ENCODE data around the gene GAS5. TPM values are rescaled to one million over a fixed set of nuclear protein-coding genes. Genes with fewer than 3 reads are reported as not detected.
A peak's percentile ranks its signal among the peaks of the same experiment; 100 is the strongest.

Gene GAS5
- total and polyA plus RNA-seq, 9 of the 15 experiments (the other 6 are each of a cell fraction or from before 2014, with no cell fraction given): 565 to 1,860 (median 1,006) TPM

DNA sequence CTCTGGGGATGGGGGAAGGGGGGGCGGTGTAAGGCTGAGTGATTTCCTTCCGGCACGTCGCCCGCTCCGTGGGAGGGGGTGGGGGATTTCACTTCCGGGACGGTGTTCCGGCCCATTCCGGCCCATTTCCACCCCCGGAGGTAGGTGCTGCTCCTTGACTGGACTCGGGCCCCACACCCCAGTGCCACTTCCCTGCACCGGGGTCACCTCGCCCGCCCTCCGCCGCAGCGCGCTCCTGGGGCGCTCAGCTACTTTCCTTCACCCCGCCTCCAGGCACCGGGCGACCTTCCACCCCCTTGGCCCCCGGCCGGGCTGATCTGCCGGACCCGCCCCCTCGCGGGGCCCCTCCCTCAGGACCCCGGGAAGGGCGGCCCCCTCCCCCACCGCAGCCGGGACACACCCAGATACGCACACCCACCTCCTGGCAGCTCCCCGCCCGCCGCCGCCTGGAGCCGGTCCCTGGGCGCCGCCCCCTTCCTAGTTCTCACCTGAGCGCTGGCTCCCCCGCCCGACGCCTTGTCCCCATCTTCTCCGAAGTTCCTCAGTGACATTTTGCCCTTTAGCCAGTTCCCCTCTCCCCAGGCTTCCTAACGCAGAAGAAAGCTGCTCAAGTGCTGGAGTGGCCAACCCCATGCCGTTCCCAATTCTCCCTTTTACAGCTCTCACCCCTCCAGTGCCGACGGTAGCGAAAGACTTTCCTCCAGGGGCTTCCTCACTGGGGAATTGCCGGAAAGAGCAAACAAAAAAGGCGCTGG lies 654 bp upstream of the GAS5 start, which contains the start of gene ZBTB37 (continued):
- TF ChIP-seq RAD21 (CRISPR knock-in tag; conservative IDR thresholded peaks at IDR 0.05 in 1 of 2, IDR thresholded peaks at IDR 0.05 in 1 of 2) (no peak), ZKSCAN1 (IDR thresholded peaks at IDR 0.05; ENCODE audit: low read depth, low read length) (no peak), ZEB2 (IDR thresholded peaks at IDR 0.05) (peak; percentile 97), MYBL2 (IDR thresholded peaks at IDR 0.05; ENCODE audit: low read depth) (no peak), MYBL2 (CRISPR knock-in tag; IDR thresholded peaks at IDR 0.05; ENCODE audit: borderline replicate concordance) (no peak), RFX5 (IDR thresholded peaks at IDR 0.05; ENCODE audit: low read depth, low read length) (no peak), SREBF2 (CRISPR knock-in tag; IDR thresholded peaks at IDR 0.05) (no peak), ATF1 (CRISPR knock-in tag; IDR thresholded peaks at IDR 0.05) (no peak), ATF1 (tag; IDR thresholded peaks at IDR 0.05) (no peak), MEF2A (IDR thresholded peaks at IDR 0.05; ENCODE audit: control insufficient read depth, low read depth, low read length) (no peak), JUN (IDR thresholded peaks at IDR 0.05; ENCODE audit: borderline replicate concordance, low read depth, low read length) (no peak), JUN (CRISPR knock-in tag; IDR thresholded peaks at IDR 0.05; ENCODE audit: borderline replicate concordance) (no peak), ZNF316 (IDR thresholded peaks at IDR 0.05) (no peak), ZNF212 (CRISPR knock-in tag; IDR thresholded peaks at IDR 0.05) (no peak), NR3C1 (CRISPR knock-in tag; IDR thresholded peaks at IDR 0.05) (no peak), SMAD4 (CRISPR knock-in tag; conservative IDR thresholded peaks at IDR 0.05) (peak; percentile 70), NR2F6 (CRISPR knock-in tag; IDR thresholded peaks at IDR 0.05) (no peak), DNMT1 (IDR thresholded peaks at IDR 0.05) (no peak)
- TF ChIP-seq, protein P1, sequence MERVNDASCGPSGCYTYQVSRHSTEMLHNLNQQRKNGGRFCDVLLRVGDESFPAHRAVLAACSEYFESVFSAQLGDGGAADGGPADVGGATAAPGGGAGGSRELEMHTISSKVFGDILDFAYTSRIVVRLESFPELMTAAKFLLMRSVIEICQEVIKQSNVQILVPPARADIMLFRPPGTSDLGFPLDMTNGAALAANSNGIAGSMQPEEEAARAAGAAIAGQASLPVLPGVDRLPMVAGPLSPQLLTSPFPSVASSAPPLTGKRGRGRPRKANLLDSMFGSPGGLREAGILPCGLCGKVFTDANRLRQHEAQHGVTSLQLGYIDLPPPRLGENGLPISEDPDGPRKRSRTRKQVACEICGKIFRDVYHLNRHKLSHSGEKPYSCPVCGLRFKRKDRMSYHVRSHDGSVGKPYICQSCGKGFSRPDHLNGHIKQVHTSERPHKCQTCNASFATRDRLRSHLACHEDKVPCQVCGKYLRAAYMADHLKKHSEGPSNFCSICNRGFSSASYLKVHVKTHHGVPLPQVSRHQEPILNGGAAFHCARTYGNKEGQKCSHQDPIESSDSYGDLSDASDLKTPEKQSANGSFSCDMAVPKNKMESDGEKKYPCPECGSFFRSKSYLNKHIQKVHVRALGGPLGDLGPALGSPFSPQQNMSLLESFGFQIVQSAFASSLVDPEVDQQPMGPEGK (CRISPR knock-in tag; IDR thresholded peaks at IDR 0.05; ENCODE audit: borderline replicate concordance): no peak
- TF ChIP-seq, protein P2, sequence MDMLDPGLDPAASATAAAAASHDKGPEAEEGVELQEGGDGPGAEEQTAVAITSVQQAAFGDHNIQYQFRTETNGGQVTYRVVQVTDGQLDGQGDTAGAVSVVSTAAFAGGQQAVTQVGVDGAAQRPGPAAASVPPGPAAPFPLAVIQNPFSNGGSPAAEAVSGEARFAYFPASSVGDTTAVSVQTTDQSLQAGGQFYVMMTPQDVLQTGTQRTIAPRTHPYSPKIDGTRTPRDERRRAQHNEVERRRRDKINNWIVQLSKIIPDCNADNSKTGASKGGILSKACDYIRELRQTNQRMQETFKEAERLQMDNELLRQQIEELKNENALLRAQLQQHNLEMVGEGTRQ (CRISPR knock-in tag; IDR thresholded peaks at IDR 0.05): no peak
- TF ChIP-seq, protein P3, sequence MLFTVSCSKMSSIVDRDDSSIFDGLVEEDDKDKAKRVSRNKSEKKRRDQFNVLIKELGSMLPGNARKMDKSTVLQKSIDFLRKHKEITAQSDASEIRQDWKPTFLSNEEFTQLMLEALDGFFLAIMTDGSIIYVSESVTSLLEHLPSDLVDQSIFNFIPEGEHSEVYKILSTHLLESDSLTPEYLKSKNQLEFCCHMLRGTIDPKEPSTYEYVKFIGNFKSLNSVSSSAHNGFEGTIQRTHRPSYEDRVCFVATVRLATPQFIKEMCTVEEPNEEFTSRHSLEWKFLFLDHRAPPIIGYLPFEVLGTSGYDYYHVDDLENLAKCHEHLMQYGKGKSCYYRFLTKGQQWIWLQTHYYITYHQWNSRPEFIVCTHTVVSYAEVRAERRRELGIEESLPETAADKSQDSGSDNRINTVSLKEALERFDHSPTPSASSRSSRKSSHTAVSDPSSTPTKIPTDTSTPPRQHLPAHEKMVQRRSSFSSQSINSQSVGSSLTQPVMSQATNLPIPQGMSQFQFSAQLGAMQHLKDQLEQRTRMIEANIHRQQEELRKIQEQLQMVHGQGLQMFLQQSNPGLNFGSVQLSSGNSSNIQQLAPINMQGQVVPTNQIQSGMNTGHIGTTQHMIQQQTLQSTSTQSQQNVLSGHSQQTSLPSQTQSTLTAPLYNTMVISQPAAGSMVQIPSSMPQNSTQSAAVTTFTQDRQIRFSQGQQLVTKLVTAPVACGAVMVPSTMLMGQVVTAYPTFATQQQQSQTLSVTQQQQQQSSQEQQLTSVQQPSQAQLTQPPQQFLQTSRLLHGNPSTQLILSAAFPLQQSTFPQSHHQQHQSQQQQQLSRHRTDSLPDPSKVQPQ (CRISPR knock-in tag; IDR thresholded peaks at IDR 0.05; ENCODE audit: borderline replicate concordance): no peak
- TF ChIP-seq, protein P4, sequence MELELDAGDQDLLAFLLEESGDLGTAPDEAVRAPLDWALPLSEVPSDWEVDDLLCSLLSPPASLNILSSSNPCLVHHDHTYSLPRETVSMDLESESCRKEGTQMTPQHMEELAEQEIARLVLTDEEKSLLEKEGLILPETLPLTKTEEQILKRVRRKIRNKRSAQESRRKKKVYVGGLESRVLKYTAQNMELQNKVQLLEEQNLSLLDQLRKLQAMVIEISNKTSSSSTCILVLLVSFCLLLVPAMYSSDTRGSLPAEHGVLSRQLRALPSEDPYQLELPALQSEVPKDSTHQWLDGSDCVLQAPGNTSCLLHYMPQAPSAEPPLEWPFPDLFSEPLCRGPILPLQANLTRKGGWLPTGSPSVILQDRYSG (tag; conservative IDR thresholded peaks at IDR 0.05; ENCODE audit: low read depth): no peak
